ENCODE results near the gene PRDM2.

PRDM2 gene

DNA sequence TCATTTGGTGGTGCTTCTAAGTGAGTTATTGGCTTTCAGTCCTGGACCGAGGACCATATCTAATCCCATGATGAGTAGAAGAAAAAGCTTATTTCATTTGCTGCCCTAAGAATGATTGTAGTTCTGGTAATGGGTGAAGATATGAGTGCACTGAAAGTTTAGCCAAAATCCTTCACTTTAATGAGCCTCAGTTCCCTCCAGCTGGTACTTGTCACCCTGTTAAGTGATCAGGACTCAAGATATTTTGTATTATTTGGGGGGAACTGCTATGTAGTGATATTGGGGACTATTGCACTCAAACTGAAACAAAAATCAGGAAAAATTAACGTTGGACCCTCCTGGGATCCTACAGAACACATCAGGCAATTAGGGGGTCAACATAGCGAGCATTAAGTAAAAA is 165.9 kb downstream of the PRDM2 start:
- no peak for DNase-seq

DNA sequence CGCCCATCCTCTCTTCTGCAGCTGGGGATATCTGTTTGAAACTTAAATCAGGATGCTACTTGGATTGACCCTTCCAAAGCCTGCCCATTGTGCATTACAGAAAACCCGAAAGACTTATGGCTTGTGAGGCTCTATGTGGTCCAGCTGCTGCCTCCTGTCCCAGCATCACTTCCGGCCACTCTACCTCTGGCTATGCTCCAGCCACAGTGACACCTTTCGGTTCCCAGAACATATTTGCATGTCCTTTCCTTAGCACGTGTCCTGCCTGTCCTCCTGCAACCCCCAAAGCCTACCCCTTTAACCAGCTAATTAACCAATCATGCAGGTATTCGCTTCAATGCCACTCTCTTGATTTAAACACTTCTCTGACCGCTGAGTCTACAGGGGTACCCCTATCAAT is 167.6 kb downstream of the PRDM2 start:
- DNase-seq, result no peak

DNA sequence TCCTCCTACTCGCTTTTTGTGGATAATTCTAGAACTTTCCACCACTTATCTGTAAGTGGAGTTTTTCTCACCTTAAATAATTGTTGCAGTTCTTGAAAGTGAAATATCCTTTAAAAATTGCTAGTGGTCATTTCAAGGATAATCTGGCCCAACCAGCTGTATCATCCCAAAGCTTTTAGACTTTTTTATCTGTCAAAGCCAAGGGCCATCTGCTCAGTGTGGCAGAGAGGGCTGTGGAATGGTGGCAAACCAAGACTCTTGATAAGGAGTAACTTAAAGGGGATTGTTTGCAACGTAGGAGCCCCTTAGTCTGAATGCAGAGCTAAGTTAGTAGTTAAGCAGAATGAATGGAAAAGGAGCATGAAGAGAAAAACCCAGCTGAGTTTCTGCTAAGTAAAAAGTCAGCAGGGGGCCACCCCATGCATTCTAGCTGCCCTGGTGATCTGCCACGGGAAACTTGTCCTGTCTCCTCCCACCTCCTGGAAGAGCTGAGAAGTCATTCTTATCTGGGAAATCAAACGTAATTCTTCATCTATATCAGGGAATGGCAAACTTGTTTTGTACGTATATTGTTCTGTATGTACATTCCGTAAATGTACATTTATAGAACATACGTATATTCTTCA is 169.3 kb downstream of the PRDM2 start:
- no peak for DNase-seq

DNA sequence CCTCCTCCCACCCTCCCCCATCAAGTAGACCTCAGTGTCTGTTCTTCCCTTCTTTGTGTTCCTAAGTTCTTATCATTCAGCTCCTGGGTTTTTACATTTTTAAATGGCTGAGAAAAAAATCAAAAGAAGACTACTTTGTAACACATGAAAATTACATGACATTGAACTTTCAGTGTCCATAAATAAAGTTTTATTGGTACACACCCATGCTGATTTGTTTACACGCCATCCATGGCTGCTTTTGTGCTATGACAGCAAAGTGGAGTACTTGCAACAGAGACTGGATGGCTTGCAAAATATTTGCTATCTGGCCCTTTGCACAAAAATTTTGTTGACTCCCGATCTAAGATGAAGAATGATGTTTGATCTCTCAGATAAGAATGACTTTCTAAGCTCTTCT is 171.4 kb downstream of the PRDM2 start:
- DNase-seq, result no peak

DNA sequence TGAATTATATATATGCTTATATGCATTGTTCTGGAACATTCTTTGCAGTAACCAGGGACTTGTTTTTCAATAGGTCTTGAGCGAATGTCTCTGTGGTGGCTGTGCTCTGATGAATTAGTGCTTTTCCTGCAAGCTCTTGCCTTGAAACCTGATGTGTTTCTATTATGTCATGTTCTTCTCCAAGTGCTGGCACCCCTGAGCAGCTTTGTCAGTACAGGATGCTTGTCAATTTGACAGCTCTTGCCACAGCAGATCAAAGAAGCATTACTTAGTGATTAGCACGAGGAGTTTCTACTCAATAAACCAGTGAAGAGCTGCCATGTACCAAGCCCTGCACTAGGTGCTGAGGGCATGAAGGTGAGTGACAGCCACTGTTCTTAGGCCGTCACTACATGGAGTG is 171.9 kb downstream of the PRDM2 start:
- DNase-seq, result no peak

DNA sequence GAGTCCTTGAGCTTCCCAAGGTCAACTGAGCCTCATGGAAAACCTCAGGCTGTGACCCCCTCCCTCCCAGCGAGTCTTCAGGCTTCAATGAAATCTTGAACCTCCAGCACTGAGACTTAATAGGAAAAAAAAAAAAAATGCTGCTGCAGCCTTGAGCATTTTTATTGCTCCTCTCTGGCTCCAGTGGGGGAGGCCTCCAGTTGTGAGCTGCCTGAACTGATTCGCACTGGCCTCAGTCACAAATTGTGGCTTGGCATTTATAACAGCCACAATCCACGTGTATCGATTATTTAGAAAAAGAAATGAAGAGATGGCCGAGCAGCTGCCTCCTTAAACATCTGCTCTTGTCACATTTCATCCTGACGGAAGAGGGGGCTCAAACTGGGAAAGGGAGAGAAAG is 173.0 kb downstream of the PRDM2 start:
- DNase-seq, result no peak
